OCI-LY7 (cell line): ENCODE data around the gene ATP6V1D.

Experiments used
- CTCF ChIP-seq: fragments of 200-600 bp; sonication (generic); conservative IDR thresholded peaks from 2 replicates; pipeline ENCODE4 v1.5.1; 2014; ENCODE audit warnings: mild to moderate bottlenecking, antibody characterized with exemption, low read length, moderate library complexity, mixed read lengths
- EZH2phosphoT487 ChIP-seq: fragments of 200-600 bp; sonication (generic); IDR thresholded peaks from 2 replicates; pipeline ENCODE4 v1.6.1; 2018; ENCODE audit warnings: low read depth, borderline replicate concordance, mild to moderate bottlenecking, mixed run types, antibody characterized with exemption, low read length, moderate library complexity, mixed read lengths

GRCh38 chr14:67395086-67395875 is 35.7 kb upstream of the ATP6V1D start:
- TF ChIP-seq CTCF (no peak), EZH2phosphoT487 (no peak)
